Bronchial epithelial cell (primary cell): ENCODE results near the gene DNTTIP2. TPM values are rescaled to one million over a fixed set of nuclear protein-coding genes. Genes with fewer than 3 reads are reported as not detected.
A peak's percentile ranks its signal among the peaks of the same experiment; 100 is the strongest.

Source experiments
- DNase-seq: peaks from one replicate; pipeline ENCODE4 v3.0.0-alpha.2; 2010; ENCODE audit warnings: low read depth
- FAIRE-seq: peaks from 2 replicates; lab custom pipeline; 2011; peaks lifted over from hg19 to GRCh38; lab: Jason Lieb, UNC
- H3K27me3 ChIP-seq: 2 replicates; pipeline ENCODE4 v1.5.1; 2011; ENCODE audit warnings: low read length; ENCODE audit not compliant: control insufficient read depth, insufficient read depth
- H3K36me3 ChIP-seq: 2 replicates; pipeline ENCODE4 v1.5.1; 2011; ENCODE audit warnings: low read length; ENCODE audit not compliant: control insufficient read depth, insufficient read depth
- H3K4me3 ChIP-seq: 2 replicates; pipeline ENCODE4 v1.5.1; 2011; ENCODE audit warnings: mild to moderate bottlenecking, low read depth, low read length, control low read depth
- total RNA-seq: library from RNA; depleted of rRNA; stranded (reverse); fragments of >200 nt; gene quantifications from 2 replicates; pipeline ENCODE4 v1.2.1, GENCODE V29; 2014
- TF ChIP-seq, protein P1 (sequence below): IDR thresholded peaks from 2 replicates; pipeline ENCODE4 v1.5.1; 2011; ENCODE audit warnings: mild to moderate bottlenecking, moderate library complexity, low read length, control low read depth, inconsistent platforms; ENCODE audit not compliant: insufficient read depth, severe bottlenecking

Gene DNTTIP2
- total RNA-seq, 1 donor from 2014 or later, result 24.5 TPM

DNA sequence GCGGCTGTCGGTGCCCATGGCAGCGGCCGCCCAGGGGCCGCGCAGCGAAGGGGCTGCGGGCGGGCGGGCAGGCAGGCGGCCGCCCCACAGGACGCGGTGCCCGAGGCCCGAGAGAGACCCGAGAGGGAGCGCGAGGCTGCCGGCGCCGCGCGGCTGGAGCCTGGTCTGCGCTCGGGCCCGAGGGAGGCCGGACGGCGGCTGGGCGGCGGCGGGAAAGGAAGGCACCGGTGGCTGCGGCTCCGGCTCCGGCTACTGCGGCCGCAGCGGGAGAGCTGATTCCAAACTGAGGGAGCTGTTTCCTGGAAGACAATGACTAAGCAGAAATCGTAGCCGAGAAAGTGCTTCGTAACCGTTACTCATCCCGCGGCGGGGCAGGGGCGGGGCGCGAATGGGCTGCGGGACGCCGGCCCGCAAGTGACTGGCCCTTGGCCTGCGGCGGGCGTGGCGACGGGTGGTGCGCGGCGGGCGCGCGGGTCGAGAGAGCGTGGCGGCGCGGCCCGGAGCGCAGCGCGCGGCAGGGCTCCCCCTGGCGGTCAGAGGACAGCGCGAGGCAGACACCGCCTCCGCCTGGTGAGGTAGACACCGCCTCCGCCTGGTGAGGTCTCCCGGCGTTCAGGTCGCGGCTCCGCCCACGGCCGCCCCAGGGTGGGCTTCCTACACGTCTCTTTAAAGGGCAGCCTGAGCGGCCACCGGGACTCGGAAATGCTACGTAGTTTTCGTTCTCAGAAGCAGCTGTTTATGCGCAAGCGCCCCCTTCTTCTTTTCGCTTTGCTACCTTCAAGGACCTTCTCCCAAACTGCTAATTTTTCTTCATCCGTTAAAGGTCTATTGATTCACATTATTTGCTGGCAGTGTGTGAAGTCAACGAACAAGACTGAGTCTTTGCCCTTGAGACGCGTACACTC is 30.4 kb upstream of the DNTTIP2 start, which contains the start of gene GCLM:
TSS of gene GCLM (minus strand) at position 285 of the 905 bp plus-strand sequence. CDS start at position 18, 267 bp downstream.
- Histone ChIP-seq H3K27me3 (no peaks in the 10 kb centered on the region), H3K4me3 (peak within 1 kb of the TSS; percentile 66)
- no peak for FAIRE-seq

DNA sequence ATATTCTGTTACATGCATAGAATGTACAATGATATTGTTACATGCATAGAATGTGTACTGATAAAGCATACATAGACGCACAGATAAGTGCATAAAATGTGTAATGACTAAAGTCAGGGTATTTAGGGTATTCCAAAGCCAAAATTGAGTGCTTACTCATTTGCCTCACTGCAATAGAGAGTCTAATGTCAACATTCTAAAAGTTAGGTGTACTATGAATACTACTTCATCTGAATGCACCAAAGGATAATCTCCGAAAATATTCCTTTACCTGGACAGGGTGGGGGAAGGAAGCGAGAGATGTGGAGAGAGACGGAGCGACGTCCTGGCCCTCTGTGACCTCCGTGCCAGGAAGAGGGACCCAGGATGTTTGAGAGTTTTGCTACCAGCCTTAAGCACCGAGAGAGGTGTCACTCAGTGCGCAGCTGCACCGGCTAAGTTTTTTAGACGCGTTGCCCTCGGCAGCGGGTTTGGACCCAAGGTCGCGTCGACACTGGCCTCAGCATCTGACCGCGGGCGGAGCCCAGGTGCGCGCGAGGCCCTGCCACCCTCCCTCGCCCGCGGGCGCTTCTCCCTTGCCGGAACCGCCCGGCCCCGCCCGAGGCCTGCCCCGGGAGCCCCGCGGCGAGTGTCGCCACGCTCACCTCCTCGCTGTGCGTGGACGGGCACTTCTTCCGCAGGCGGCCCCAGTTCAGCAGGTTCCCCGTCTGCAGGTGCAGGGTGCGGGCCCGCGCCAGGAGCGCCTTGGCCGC is 29.6 kb upstream of the DNTTIP2 start:
- DNase-seq, result no peak
- no peak for FAIRE-seq
- Histone ChIP-seq H3K36me3 (no peaks in the 10 kb centered on the region), H3K4me3 (peak overlapping the region; percentile 66), H3K27me3 (no peaks in the 10 kb centered on the region)
- TF ChIP-seq, protein P1, sequence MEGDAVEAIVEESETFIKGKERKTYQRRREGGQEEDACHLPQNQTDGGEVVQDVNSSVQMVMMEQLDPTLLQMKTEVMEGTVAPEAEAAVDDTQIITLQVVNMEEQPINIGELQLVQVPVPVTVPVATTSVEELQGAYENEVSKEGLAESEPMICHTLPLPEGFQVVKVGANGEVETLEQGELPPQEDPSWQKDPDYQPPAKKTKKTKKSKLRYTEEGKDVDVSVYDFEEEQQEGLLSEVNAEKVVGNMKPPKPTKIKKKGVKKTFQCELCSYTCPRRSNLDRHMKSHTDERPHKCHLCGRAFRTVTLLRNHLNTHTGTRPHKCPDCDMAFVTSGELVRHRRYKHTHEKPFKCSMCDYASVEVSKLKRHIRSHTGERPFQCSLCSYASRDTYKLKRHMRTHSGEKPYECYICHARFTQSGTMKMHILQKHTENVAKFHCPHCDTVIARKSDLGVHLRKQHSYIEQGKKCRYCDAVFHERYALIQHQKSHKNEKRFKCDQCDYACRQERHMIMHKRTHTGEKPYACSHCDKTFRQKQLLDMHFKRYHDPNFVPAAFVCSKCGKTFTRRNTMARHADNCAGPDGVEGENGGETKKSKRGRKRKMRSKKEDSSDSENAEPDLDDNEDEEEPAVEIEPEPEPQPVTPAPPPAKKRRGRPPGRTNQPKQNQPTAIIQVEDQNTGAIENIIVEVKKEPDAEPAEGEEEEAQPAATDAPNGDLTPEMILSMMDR, result no peak

More for the DNA sequence above, 30.4 kb upstream of the DNTTIP2 start, which contains the start of gene GCLM:
- TF ChIP-seq, protein P1, result peak; percentile 87
- no peaks in the 10 kb centered on the region for H3K36me3 ChIP-seq
- DNase-seq, result peak; percentile 89

DNA sequence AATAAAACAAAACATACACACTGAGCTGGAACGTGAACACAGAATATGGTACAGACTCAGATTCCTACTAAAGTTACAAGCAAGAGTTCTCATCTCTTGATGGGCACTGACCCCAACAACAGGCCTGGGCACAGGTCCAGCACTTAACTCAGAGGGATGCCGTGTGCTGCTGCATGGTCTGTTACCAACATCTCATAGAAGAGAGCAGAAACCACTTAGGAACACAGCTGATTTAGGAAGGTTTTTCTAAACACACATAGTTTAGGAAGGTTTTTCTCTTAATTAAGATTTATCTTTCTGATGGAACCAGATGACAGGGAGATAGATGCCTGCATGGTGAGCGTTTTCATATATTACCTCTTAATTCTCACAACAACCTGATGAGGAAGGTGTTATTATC is 28.7 kb upstream of the DNTTIP2 start:
- TF ChIP-seq, protein P1, result no peak
- FAIRE-seq, result no peak
- Histone ChIP-seq H3K4me3 (peak overlapping the region; percentile 66), H3K27me3 (no peaks in the 10 kb centered on the region), H3K36me3 (no peaks in the 10 kb centered on the region)
- DNase-seq, result peak; percentile 24

DNA sequence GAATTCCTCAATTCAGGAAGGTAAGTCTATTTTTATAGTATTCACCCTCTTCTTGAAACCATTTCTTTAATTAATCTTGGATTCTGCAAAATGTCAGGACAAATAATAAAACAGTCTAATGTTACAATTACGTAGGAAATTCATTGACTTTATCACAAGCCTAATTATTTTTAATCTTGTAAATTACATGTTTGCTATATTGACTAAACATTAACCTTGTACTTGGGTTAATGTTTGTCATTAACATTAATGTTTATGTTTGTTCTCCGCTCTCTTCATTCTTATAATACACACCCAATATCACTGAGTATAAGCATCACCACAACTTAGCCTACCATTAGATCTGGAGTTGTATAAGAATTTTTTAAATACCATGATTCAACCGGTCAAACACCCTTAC is 27.5 kb upstream of the DNTTIP2 start:
- TF ChIP-seq, protein P1, result no peak
- DNase-seq (no peak), FAIRE-seq (no peak)
- no peak overlapping the region for H3K4me3 ChIP-seq
- H3K36me3 ChIP-seq, result no peaks in the 10 kb centered on the region
- no peaks in the 10 kb centered on the region for H3K27me3 ChIP-seq

DNA sequence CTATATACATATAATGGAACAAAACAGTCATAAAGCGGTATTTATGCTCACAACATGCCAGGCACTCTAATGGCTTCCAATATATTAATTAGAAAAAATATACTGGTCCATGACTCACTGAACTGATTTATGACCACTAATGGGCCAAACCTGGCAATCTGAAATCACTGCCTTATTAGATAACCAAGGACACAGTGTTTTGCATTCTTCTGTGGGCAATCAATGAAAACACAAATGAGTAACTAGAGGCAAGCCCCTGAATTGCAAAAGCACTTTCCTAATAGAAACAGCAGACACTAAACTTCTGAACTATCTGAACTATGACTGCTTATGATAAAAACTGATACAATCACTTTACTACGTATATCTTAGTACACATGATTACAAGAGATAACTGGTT is 26.7 kb upstream of the DNTTIP2 start:
- DNase-seq, result peak; percentile 43
- Histone ChIP-seq H3K27me3 (no peaks in the 10 kb centered on the region), H3K36me3 (no peaks in the 10 kb centered on the region), H3K4me3 (no peak overlapping the region)
- TF ChIP-seq, protein P1, result no peak
- no peak for FAIRE-seq
